Hematopoietic multipotent progenitor cell treated with erythropoietin and hydrocortisone succinate and interleukin-3 and kit ligand, for 6 days (in vitro differentiated cells): ENCODE measurements around the gene DEFB116.
"Not testable (repeated sequence)": the region's sequence is repeated elsewhere in the genome, so short reads cannot be mapped to it uniquely, and the experiment has no call there.

ENCODE experiments used
- DNase-seq: peaks from one replicate; pipeline ENCODE4 v3.0.0-alpha.2; 2015

Gene DEFB116

GRCh38 chr20:31308535-31309162 lies at the start of gene DEFB116:
Gene DEFB116 (minus strand): TSS chr20:31308585. CDS start chr20:31308585, 0 bp downstream.
- DNase-seq = no peak

GRCh38 chr20:31355981-31356380 lies 47.6 kb upstream of the DEFB116 start:
- DNase-seq = no peak

GRCh38 chr20:31341470-31341869 lies 33.1 kb upstream of the DEFB116 start:
- DNase-seq = no peak

GRCh38 chr20:31330893-31331292 lies 22.5 kb upstream of the DEFB116 start:
- DNase-seq = no peak

GRCh38 chr20:31322504-31322903 lies 14.1 kb upstream of the DEFB116 start:
- no peak for DNase-seq

GRCh38 chr20:31284964-31285363 lies 23.4 kb downstream of the DEFB116 start:
- not testable (repeated sequence) for DNase-seq

GRCh38 chr20:31278178-31278577 lies 30.2 kb downstream of the DEFB116 start:
- DNase-seq = no peak

- DNase-seq = no peak
Measured at GRCh38 chr20:31274441-31274840, 33.9 kb downstream of the DEFB116 start.

GRCh38 chr20:31260326-31260932 lies 48.0 kb downstream of the DEFB116 start:
- peak; percentile 37 for DNase-seq

GRCh38 chr20:31257364-31257763 lies 51.0 kb downstream of the DEFB116 start, which contains the start of gene DEFB115:
Gene DEFB115 (plus strand): TSS chr20:31257664. CDS start chr20:31257664, 0 bp downstream.
- no peak for DNase-seq

GRCh38 chr20:31256959-31257358 lies 51.4 kb downstream of the DEFB116 start:
- DNase-seq = no peak
